ENCODE results near the gene METRNL.

The METRNL gene

GRCh38 chr17:83113381-83113780 lies 34.0 kb downstream of the METRNL start:
- TF ChIP-seq FOXP2 (optimal IDR thresholded peaks at IDR 0.05; ENCODE audit: borderline replicate concordance, extremely low read depth, extremely low read length, insufficient read depth), result no peak

DNA sequence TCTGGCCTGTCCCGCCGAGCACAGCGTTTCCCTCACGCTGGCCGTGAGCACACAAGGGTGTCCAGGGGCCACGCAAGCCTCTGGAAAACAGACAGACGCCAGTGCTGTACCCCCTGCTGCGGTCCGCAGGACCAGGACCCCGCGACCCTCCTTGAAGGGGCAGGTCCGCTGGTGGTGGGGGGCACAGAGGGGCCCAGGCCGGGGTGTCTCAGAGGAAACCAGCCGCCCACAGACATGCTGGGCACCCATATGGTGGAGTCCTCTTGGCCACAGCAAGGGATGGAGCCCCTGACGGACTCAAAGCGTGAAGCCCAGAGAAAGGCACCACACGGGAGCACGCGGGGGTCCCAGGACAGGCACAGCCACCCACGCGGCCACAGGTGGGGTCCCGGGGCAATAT lies 34.4 kb downstream of the METRNL start:
- TF ChIP-seq POLR2AphosphoS5 (IDR thresholded peaks at IDR 0.05; ENCODE audit: low read depth, low read length) (no peak), SIN3A (IDR thresholded peaks at IDR 0.05; ENCODE audit: borderline replicate concordance, insufficient read depth, low read length) (no peak), FOXP2 (optimal IDR thresholded peaks at IDR 0.05; ENCODE audit: borderline replicate concordance, extremely low read depth, extremely low read length, insufficient read depth) (no peak), TAF1 (IDR thresholded peaks at IDR 0.05; ENCODE audit: borderline replicate concordance, insufficient read depth, low read length) (no peak)
- TF ChIP-seq, protein P1, sequence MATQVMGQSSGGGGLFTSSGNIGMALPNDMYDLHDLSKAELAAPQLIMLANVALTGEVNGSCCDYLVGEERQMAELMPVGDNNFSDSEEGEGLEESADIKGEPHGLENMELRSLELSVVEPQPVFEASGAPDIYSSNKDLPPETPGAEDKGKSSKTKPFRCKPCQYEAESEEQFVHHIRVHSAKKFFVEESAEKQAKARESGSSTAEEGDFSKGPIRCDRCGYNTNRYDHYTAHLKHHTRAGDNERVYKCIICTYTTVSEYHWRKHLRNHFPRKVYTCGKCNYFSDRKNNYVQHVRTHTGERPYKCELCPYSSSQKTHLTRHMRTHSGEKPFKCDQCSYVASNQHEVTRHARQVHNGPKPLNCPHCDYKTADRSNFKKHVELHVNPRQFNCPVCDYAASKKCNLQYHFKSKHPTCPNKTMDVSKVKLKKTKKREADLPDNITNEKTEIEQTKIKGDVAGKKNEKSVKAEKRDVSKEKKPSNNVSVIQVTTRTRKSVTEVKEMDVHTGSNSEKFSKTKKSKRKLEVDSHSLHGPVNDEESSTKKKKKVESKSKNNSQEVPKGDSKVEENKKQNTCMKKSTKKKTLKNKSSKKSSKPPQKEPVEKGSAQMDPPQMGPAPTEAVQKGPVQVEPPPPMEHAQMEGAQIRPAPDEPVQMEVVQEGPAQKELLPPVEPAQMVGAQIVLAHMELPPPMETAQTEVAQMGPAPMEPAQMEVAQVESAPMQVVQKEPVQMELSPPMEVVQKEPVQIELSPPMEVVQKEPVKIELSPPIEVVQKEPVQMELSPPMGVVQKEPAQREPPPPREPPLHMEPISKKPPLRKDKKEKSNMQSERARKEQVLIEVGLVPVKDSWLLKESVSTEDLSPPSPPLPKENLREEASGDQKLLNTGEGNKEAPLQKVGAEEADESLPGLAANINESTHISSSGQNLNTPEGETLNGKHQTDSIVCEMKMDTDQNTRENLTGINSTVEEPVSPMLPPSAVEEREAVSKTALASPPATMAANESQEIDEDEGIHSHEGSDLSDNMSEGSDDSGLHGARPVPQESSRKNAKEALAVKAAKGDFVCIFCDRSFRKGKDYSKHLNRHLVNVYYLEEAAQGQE (IDR thresholded peaks at IDR 0.05; ENCODE audit: insufficient read depth in 1 of 2, low read depth in 2 of 2, low read length in 2 of 2), result no peak

- TF ChIP-seq SIN3A (IDR thresholded peaks at IDR 0.05; ENCODE audit: borderline replicate concordance, insufficient read depth, low read length), result no peak
- TF ChIP-seq FOXP2 (optimal IDR thresholded peaks at IDR 0.05; ENCODE audit: borderline replicate concordance, extremely low read depth, extremely low read length, insufficient read depth), result no peak
- TF ChIP-seq, protein P1 (IDR thresholded peaks at IDR 0.05; ENCODE audit: insufficient read depth in 1 of 2, low read depth in 2 of 2, low read length in 2 of 2), result no peak
- no peak for TF ChIP-seq POLR2AphosphoS5 (IDR thresholded peaks at IDR 0.05; ENCODE audit: low read depth, low read length)
- TF ChIP-seq TAF1 (IDR thresholded peaks at IDR 0.05; ENCODE audit: borderline replicate concordance, insufficient read depth, low read length), result no peak
Measured at GRCh38 chr17:83114706-83115105, 35.3 kb downstream of the METRNL start.

DNA sequence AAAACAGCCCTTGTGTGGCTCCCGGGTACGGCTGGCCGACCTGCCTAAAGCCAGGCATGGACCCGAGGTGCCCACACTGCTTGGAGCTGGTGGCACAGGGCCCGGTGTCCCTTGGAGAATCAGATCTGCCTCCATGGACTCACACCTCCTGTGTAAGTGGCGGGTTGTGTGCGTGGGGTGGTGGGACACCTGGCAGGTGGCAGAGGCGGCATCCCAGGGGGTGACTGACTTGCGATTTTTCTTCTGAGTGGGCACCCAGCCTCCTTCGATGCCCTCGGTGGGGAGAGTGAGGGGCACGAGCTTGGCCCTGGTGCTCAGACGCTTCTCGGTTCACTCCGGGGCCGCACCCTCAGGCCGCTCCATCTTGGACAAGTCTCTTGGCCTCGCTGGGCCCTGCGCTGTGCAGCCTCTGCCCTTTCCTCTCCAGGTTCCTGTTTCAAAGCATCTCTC lies 35.8 kb downstream of the METRNL start:
- TF ChIP-seq TAF1 (IDR thresholded peaks at IDR 0.05; ENCODE audit: borderline replicate concordance, insufficient read depth, low read length), result no peak
- TF ChIP-seq SIN3A (IDR thresholded peaks at IDR 0.05; ENCODE audit: borderline replicate concordance, insufficient read depth, low read length), result no peak
- TF ChIP-seq, protein P1 (IDR thresholded peaks at IDR 0.05; ENCODE audit: insufficient read depth in 1 of 2, low read depth in 2 of 2, low read length in 2 of 2), result no peak
- TF ChIP-seq FOXP2 (optimal IDR thresholded peaks at IDR 0.05; ENCODE audit: borderline replicate concordance, extremely low read depth, extremely low read length, insufficient read depth), result no peak
- TF ChIP-seq POLR2AphosphoS5 (IDR thresholded peaks at IDR 0.05; ENCODE audit: low read depth, low read length), result no peak

- TF ChIP-seq SIN3A (IDR thresholded peaks at IDR 0.05; ENCODE audit: borderline replicate concordance, insufficient read depth, low read length), result no peak
- TF ChIP-seq, protein P1 (IDR thresholded peaks at IDR 0.05; ENCODE audit: insufficient read depth in 1 of 2, low read depth in 2 of 2, low read length in 2 of 2), result no peak
- TF ChIP-seq TAF1 (IDR thresholded peaks at IDR 0.05; ENCODE audit: borderline replicate concordance, insufficient read depth, low read length), result no peak
- no peak for TF ChIP-seq POLR2AphosphoS5 (IDR thresholded peaks at IDR 0.05; ENCODE audit: low read depth, low read length)
- TF ChIP-seq FOXP2 (optimal IDR thresholded peaks at IDR 0.05; ENCODE audit: borderline replicate concordance, extremely low read depth, extremely low read length, insufficient read depth), result no peak
Measured at GRCh38 chr17:83115832-83116231, 36.4 kb downstream of the METRNL start.
